Effector memory CD8-positive, alpha-beta T cell (primary cell): Measurements from ENCODE around the gene RAB40AL.
"Not testable (repeated sequence)": the region's sequence is repeated elsewhere in the genome, so short reads cannot be mapped to it uniquely, and the experiment has no call there.

Experiments used
- ATAC-seq: fragments of 150-1000 bp; cut with Tn5 transposase; replicated peaks from 2 replicates; pipeline ENCODE4 v1.10.0; 2021; ENCODE audit warnings: mild to moderate bottlenecking, moderate library complexity
- DNase-seq, 3 experiments: peaks; one replicate each; pipeline ENCODE4 v3.0.0; 2021
- H3K27ac Mint-ChIP-seq, 2 donors: one replicate each; pipeline ENCODE4 v1.8.0; 2022; ENCODE audit warnings: mild to moderate bottlenecking in 2 of 2, mixed read lengths in 2 of 2, moderate library complexity in 2 of 2
- H3K27me3 Mint-ChIP-seq, 2 donors: one replicate each; pipeline ENCODE4 v1.8.0; 2022; ENCODE audit warnings: mixed read lengths in 2 of 2
- H3K36me3 Mint-ChIP-seq: one replicate; pipeline ENCODE4 v1.8.0; 2022; ENCODE audit warnings: mild to moderate bottlenecking, moderate library complexity, mixed read lengths; ENCODE audit not compliant: insufficient read depth
- H3K4me1 Mint-ChIP-seq, 2 donors: one replicate each; pipeline ENCODE4 v1.8.0; 2022; ENCODE audit warnings: low read depth in 2 of 2, mixed read lengths in 2 of 2
- H3K4me3 Mint-ChIP-seq, 2 donors: one replicate each; pipeline ENCODE4 v1.8.0; 2022; ENCODE audit warnings: mild to moderate bottlenecking in 2 of 2, mixed read lengths in 2 of 2, moderate library complexity in 2 of 2
- H3K9me3 Mint-ChIP-seq, 2 donors: one replicate each; pipeline ENCODE4 v1.8.0; 2022; ENCODE audit warnings: mixed read lengths in 2 of 2

RAB40AL gene

DNA sequence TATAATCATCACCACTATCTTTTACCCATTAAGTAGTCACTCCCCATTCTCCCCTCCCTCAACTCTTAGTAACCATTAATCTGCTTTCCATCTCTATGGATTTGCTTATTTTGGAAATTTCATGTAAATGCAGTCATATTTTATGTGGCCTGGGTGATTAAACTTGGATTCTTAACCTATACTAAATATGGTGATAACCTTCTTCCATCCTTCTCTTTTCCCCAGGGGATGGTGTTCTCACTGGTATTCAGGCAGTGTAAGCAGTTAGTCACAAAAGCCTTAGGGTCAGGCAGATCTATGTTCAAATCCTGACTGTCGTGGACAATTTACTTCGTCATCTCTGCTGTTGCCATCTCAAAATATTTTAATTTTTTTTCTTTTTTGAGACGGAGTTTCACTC is 29.6 kb downstream of the RAB40AL start:
- no peak for ATAC-seq
- Mint-ChIP-seq H3K36me3 (no peaks in the 10 kb centered on the region), H3K4me1 (no peaks in the 10 kb centered on the region), H3K27me3 (no peaks in the 10 kb centered on the region), H3K9me3 (peaks cover 0 to 6% of the 10 kb centered on the region in 2 donors), H3K4me3 (no peak overlapping the region), H3K27ac (no peak overlapping the region)
- DNase-seq, result no peak

DNA sequence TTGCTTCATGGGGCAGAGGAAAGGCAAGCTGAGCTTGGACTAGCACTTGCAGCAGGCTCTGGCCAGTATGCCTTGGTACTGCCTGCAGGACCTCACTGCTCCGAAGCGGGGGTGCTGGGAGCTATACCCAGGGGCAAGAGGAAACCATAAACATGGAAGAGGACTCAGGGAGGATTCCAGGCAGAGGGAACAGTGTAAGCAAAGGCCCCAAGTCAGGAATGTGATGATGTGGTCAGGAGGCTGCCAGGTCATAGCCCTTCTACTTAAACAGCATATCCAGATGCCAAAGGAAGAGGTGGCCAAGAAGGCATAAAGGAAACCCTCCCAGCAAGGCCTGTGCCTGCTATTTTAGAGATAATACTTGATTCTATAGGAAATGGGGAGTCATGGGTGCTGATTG is 31.1 kb downstream of the RAB40AL start:
- H3K4me1 Mint-ChIP-seq, result no peaks in the 10 kb centered on the region
- no peak overlapping the region for H3K27ac Mint-ChIP-seq
- ATAC-seq (no peak), DNase-seq (no peak)
- H3K4me3 Mint-ChIP-seq, result no peak overlapping the region
- peaks cover 1 to 6% of the 10 kb centered on the region in 2 donors for H3K9me3 Mint-ChIP-seq
- H3K36me3 Mint-ChIP-seq, result no peaks in the 10 kb centered on the region
- H3K27me3 Mint-ChIP-seq, result peaks cover 2 to 3% of the 10 kb centered on the region in 2 donors

- not testable (repeated sequence) for H3K4me3 Mint-ChIP-seq, H3K27ac Mint-ChIP-seq, H3K4me1 Mint-ChIP-seq, DNase-seq, ATAC-seq, H3K36me3 Mint-ChIP-seq, H3K9me3 Mint-ChIP-seq
- peaks cover 8 to 10% of the 10 kb centered on the region in 2 donors for H3K27me3 Mint-ChIP-seq
Observed at GRCh38 chrX:102971536-102971935, 34.5 kb downstream of the RAB40AL start.

DNA sequence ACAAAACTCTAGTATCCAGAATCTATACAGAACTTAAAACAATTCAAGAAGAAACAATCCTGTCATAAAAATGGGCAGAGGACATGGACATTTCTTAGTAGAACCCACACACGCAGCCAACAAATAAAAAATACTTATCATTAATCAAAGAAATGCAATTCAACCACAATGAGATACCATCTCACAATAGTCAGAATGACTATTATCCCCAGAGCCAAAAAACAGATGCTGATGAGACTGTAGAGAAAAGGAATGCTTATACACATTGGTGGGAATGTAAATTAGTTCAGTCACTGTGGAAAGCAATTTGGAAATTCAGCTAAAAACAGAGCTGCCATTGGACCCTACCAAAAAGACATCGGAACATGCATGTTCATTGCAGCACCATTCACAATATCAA is 37.9 kb downstream of the RAB40AL start:
- Mint-ChIP-seq H3K9me3 (peaks cover 0 to 7% of the 10 kb centered on the region in 2 donors), H3K27ac (no peak overlapping the region), H3K36me3 (no peaks in the 10 kb centered on the region), H3K27me3 (peaks cover 8 to 10% of the 10 kb centered on the region in 2 donors), H3K4me3 (no peak overlapping the region), H3K4me1 (no peaks in the 10 kb centered on the region)
- ATAC-seq, result no peak
- no peak for DNase-seq

DNA sequence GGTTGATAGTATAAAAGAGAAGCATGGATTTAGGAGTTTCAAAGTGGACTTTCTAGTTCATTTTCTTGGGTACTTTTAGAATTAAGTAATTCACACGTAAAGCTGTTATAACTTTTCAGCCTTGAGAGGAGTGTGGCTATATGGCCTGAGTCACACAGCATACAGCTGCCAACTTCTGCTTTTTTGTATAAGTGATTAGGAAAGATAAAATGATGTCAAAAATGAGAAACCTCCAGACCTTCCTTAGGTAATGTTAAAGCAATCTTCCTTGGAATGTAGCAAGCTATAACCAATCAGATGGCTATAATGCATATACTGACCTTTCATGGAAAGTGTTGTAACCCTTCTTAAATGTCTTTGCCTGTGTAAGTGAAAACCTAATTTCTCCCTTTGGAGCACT is 39.2 kb downstream of the RAB40AL start:
- Mint-ChIP-seq H3K27me3 (peaks cover 8 to 10% of the 10 kb centered on the region in 2 donors), H3K36me3 (no peaks in the 10 kb centered on the region), H3K9me3 (peaks cover 0 to 7% of the 10 kb centered on the region in 2 donors), H3K4me1 (no peaks in the 10 kb centered on the region), H3K27ac (no peak overlapping the region), H3K4me3 (no peak overlapping the region)
- no peak for ATAC-seq
- DNase-seq, result no peak

DNA sequence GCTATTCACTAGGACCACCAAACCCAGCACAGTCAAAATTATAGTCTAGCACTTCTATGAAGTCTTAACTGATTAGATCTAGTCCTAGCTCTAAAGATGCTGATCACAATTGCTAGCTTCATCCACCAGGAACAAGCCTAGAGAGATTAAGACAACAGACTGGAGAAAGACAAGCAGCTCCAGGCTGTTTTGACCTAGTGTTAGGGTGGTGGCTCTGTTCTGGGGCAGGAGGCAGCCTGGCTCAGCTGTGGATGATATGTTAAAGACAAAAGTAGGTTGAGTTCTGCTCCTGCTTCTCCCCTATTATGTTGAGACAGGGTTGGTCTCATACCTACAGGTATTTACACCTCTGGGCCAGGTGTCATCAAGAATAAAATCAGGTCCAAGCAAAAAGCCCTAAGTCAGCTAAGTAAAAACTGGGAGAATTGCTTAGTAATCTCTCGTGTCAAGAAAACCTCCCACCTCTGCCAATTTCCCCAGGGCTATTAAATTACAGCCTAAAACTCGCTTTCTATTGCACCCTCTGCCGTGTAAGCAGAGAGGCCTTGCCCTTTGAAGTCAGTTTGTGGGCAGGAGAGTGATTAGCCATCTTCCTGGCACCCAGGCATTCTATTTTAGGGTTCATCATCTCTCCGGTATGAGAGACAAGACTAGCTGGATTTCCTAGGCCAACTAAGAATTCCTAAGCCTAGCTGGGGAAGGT is 39.9 kb downstream of the RAB40AL start:
- H3K36me3 Mint-ChIP-seq, result no peaks in the 10 kb centered on the region
- no peak for DNase-seq
- no peaks in the 10 kb centered on the region for H3K4me1 Mint-ChIP-seq
- H3K9me3 Mint-ChIP-seq, result peaks cover 0 to 7% of the 10 kb centered on the region in 2 donors
- no peak overlapping the region for H3K4me3 Mint-ChIP-seq
- H3K27me3 Mint-ChIP-seq, result peaks cover 8 to 10% of the 10 kb centered on the region in 2 donors
- ATAC-seq, result no peak
- no peak overlapping the region for H3K27ac Mint-ChIP-seq

- no peaks in the 10 kb centered on the region for H3K36me3 Mint-ChIP-seq
- no peaks in the 10 kb centered on the region for H3K4me1 Mint-ChIP-seq
- H3K9me3 Mint-ChIP-seq, result peaks cover 0 to 2% of the 10 kb centered on the region in 2 donors
- no peak for ATAC-seq
- H3K4me3 Mint-ChIP-seq, result no peak overlapping the region
- no peak for DNase-seq
- H3K27ac Mint-ChIP-seq, result no peak overlapping the region
- peaks cover 2 to 3% of the 10 kb centered on the region in 2 donors for H3K27me3 Mint-ChIP-seq
Observed at GRCh38 chrX:102978594-102978993, 41.5 kb downstream of the RAB40AL start.

GRCh38 chrX:102979536-102979935 is 42.5 kb downstream of the RAB40AL start:
- H3K27me3 Mint-ChIP-seq, result no peaks in the 10 kb centered on the region
- no peak overlapping the region for H3K27ac Mint-ChIP-seq
- no peak for ATAC-seq
- no peaks in the 10 kb centered on the region for H3K9me3 Mint-ChIP-seq
- DNase-seq, result no peak
- H3K4me1 Mint-ChIP-seq, result no peaks in the 10 kb centered on the region
- H3K36me3 Mint-ChIP-seq, result no peaks in the 10 kb centered on the region
- H3K4me3 Mint-ChIP-seq, result no peak overlapping the region

DNA sequence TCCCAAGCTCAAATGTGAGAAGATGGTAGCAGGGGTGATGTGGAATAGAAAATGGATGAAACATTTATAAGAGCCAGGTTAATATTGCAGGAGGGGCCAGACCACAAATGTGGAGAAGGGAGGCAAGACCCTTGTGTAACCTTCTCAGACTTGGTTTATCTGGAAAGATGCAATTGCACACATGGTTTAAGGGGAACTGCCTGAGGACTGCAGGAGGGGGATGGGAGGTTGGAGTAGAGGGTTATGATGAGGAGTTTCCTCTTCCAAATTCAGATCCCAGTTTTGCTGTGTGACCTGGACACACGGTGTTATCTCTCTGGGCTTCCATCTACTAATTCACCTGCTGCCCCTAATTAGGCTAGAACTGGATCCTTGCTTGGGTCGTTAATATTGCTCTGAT is 46.1 kb downstream of the RAB40AL start:
- no peaks in the 10 kb centered on the region for H3K36me3 Mint-ChIP-seq
- no peaks in the 10 kb centered on the region for H3K27me3 Mint-ChIP-seq
- ATAC-seq, result no peak
- DNase-seq, result no peak
- no peak overlapping the region for H3K4me3 Mint-ChIP-seq
- H3K9me3 Mint-ChIP-seq, result no peaks in the 10 kb centered on the region
- no peak overlapping the region for H3K27ac Mint-ChIP-seq
- no peaks in the 10 kb centered on the region for H3K4me1 Mint-ChIP-seq

DNA sequence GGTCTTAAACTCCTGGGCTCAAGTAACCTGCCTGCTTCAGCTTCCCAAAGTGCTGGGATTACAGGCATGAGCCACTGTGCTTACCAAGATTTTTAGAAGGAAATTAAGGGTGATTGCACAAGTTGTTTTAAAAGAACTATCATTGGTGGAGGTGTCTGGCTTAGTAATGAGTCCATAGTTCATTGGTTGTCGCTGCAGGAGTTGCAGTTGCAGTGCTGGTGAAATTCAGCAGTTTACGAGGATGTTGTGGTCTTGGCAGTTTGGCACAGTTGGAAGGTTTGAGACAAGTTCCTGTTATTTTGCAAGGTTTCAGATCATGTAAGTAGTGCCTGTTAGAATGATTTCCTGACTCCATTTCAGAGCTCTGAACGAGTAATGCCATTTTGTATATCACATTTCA is 48.1 kb downstream of the RAB40AL start:
- no peaks in the 10 kb centered on the region for H3K27me3 Mint-ChIP-seq
- H3K4me3 Mint-ChIP-seq, result no peak overlapping the region
- H3K27ac Mint-ChIP-seq, result no peak overlapping the region

More for the DNA sequence above, 48.1 kb downstream of the RAB40AL start:
- DNase-seq (no peak), ATAC-seq (no peak)
- H3K4me1 Mint-ChIP-seq, result no peaks in the 10 kb centered on the region
- no peaks in the 10 kb centered on the region for H3K36me3 Mint-ChIP-seq
- no peaks in the 10 kb centered on the region for H3K9me3 Mint-ChIP-seq
